ENCODE results near the gene ASCC3.

GRCh38 chr6:100459592-100460184 lies 421.4 kb downstream of the ASCC3 start:
- no peak for TF ChIP-seq EP300 (IDR thresholded peaks at IDR 0.05; ENCODE audit: low read depth)
- TF ChIP-seq, protein P1, sequence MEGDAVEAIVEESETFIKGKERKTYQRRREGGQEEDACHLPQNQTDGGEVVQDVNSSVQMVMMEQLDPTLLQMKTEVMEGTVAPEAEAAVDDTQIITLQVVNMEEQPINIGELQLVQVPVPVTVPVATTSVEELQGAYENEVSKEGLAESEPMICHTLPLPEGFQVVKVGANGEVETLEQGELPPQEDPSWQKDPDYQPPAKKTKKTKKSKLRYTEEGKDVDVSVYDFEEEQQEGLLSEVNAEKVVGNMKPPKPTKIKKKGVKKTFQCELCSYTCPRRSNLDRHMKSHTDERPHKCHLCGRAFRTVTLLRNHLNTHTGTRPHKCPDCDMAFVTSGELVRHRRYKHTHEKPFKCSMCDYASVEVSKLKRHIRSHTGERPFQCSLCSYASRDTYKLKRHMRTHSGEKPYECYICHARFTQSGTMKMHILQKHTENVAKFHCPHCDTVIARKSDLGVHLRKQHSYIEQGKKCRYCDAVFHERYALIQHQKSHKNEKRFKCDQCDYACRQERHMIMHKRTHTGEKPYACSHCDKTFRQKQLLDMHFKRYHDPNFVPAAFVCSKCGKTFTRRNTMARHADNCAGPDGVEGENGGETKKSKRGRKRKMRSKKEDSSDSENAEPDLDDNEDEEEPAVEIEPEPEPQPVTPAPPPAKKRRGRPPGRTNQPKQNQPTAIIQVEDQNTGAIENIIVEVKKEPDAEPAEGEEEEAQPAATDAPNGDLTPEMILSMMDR (IDR thresholded peaks at IDR 0.05) = no peak
- no peak for TF ChIP-seq POLR2A (IDR thresholded peaks at IDR 0.05)

Measured in transverse colon (tissue), 3 donors.